Cardiac fibroblast (primary cell): Measurements from ENCODE around the gene LCN2.
"Not testable (repeated sequence)": the region's sequence is repeated elsewhere in the genome, so short reads cannot be mapped to it uniquely, and the experiment has no call there.

Experiments used
- DNase-seq, 2 donors: peaks; one replicate each; pipeline versions ENCODE4 v3.0.0 to v3.0.0-alpha.2; 2010; ENCODE audit warnings: low read depth in 2 of 2
- H3K4me3 ChIP-seq, 2 donors: replicated peaks in 1 of 2; 1 replicate in 1 of 2; 2 replicates in 1 of 2; pipeline ENCODE4 v1.5.1; 2011; ENCODE audit warnings: low read depth in 2 of 2, low read length in 2 of 2, mild to moderate bottlenecking in 2 of 2, moderate library complexity in 1 of 2
- TF ChIP-seq, protein P1 (sequence below): IDR thresholded peaks from one replicate; pipeline ENCODE4 v1.5.1; 2011; ENCODE audit warnings: low read depth, mild to moderate bottlenecking, low read length, inconsistent platforms

Gene LCN2

DNA sequence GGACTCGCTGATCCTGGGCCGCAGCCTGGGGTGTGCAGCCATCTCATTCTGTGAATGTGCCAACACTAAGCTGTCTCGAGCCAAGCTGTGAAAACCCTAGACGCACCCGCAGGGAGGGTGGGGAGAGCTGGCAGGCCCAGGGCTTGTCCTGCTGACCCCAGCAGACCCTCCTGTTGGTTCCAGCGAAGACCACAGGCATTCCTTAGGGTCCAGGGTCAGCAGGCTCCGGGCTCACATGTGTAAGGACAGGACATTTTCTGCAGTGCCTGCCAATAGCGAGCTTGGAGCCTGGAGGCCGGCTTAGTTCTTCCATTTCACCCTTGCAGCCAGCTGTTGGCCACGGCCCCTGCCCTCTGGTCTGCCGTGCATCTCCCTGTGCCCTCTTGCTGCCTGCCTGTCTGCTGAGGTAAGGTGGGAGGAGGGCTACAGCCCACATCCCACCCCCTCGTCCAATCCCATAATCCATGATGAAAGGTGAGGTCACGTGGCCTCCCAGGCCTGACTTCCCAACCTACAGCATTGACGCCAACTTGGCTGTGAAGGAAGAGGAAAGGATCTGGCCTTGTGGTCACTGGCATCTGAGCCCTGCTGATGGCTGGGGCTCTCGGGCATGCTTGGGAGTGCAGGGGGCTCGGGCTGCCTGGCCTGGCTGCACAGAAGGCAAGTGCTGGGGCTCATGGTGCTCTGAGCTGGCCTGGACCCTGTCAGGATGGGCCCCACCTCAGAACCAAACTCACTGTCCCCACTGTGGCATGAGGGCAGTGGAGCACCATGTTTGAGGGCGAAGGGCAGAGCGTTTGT, 41.6 kb upstream of the LCN2 start:
- H3K4me3 ChIP-seq, result no peak overlapping the region
- DNase-seq, result no peak

GRCh38 chr9:128108269-128109049, 40.8 kb upstream of the LCN2 start:
- no peak overlapping the region for H3K4me3 ChIP-seq
- TF ChIP-seq, protein P1, sequence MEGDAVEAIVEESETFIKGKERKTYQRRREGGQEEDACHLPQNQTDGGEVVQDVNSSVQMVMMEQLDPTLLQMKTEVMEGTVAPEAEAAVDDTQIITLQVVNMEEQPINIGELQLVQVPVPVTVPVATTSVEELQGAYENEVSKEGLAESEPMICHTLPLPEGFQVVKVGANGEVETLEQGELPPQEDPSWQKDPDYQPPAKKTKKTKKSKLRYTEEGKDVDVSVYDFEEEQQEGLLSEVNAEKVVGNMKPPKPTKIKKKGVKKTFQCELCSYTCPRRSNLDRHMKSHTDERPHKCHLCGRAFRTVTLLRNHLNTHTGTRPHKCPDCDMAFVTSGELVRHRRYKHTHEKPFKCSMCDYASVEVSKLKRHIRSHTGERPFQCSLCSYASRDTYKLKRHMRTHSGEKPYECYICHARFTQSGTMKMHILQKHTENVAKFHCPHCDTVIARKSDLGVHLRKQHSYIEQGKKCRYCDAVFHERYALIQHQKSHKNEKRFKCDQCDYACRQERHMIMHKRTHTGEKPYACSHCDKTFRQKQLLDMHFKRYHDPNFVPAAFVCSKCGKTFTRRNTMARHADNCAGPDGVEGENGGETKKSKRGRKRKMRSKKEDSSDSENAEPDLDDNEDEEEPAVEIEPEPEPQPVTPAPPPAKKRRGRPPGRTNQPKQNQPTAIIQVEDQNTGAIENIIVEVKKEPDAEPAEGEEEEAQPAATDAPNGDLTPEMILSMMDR, result no peak
- DNase-seq, result no peak

More for the DNA sequence above, 41.6 kb upstream of the LCN2 start:
- TF ChIP-seq, protein P1, result no peak

DNA sequence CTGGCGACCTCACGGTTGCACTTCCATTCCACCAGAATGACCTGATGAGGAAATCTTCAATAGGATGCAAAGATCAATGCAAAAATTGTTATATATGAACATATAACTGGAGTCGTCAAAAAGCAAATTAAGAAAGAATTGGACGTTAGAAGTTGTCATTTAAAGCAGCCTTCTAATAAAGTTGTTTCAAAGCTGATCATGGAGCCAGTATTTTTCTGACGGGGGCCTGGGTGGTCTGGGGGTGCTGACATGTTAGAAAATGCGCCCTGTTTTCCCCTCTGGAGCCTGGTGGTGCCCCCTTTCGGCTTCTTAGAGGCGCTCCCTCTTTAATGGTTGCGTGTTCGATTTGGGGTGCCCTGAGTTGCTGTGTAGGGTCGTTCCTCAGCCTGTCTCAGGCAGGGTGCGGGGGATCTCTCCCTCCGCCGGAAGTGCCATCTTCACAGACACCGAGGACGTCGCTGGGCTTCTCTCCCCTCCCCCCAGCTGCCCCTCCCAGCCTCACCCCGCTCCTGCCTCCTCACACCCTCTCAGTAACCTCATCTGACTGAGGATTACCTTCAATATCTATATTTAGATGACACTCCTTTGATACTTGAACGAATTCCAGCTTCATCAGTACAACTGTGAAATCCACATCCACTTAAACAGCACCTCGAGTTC, 40.1 kb upstream of the LCN2 start:
- DNase-seq, result no peak

GRCh38 chr9:128111726-128112125, 37.5 kb upstream of the LCN2 start:
- not testable (repeated sequence) for DNase-seq, H3K4me3 ChIP-seq

More for the DNA sequence above, 40.1 kb upstream of the LCN2 start:
- H3K4me3 ChIP-seq, result no peak overlapping the region
- TF ChIP-seq, protein P1, result no peak

GRCh38 chr9:128113526-128114325, 35.5 kb upstream of the LCN2 start:
- no peak overlapping the region for H3K4me3 ChIP-seq
- no peak for DNase-seq
- TF ChIP-seq, protein P1, result no peak

DNA sequence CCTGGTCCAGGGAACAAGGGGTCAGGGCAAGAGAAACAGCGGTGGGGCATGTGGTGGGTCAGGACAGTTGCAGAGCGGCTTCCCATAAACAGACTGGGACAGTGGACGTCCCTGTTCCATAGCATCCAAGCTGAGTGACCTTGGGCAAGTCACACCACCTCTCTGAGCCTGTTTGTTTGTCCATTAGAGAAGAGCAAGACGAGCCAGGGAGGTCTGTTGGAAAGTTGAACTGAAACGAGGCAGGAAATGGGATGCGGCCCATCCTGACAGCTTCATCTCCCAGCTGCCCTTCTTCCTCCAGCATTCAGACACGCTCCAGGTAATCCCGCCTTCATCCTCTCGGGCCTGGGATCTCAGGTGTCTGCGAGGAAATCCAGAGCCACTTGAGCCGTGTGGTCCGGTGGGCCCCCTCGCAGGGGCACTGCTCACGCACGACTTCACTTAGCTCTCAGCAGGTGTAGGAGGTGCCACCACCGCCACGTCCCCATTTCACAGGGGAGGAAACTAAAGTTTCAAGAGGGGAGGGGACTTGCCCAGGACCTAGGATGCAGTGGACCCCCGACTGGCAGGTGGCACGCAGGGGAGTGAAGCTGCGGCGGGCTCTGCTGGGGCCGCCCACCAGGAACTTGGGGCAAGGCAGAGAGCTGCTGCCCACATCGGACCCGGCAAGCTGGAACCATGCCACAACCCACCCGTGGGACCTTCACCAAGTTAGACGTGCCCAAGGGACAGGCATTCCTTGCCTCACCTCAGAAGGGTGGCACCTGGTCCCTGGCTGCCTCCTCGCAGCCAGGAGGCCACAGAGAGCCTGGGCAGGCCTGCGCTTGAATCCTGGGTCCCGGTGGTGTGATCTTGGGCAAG, 34.7 kb upstream of the LCN2 start:
- no peak overlapping the region for H3K4me3 ChIP-seq
- TF ChIP-seq, protein P1, result no peak
- no peak for DNase-seq
